NCI-H2196 treated with DMSO at 0.1 percent for 48 hours (cell line): ENCODE data around the gene SPSB3.

Source experiments
- DNase-seq: peaks from one replicate; lab custom pipeline; 2025; ENCODE audit not compliant: unreplicated experiment; lab: John Stamatoyannopoulos, UW

SPSB3 gene

DNA sequence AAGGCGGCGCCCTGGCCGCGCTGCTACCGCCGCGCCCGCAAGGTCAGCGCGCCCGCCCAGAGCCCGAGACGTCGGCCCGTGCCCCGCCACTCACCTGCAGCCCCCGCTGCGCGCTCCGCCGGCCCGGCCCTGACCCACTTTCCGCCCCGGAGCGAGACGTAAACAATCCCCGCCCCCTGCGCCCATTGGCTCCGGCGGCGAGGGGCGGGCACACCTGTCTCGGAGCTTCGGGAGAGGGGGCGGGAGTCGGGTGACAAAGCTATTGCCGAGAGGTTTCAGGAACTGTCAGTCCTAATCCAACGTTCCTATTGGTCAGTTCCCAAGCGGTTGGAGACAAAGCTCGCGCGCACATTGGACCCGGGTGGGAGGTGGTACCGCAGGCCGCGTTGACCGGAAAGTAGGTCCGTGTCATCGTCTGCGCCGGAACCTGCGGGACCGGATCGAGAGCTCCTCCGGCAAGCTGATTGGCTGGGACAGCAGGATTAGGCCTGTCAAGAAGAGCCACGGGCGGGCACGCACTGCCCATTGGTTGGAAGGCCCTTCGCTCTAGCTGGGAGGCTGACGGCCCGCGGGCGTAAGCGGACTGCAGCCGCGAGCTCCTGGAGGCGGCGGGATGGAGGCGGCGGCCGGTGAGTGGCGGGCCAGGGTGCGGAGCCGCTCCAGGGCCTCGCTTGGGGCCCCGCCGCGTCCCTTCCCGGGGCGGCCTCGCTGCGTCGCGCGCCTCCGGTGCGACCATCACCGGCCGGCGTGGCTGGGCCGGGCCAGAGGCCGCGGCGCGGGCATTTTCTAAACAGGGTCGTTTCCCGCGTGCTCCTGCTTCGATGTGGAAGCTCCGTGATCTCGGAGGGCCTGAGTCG is at the start of gene SPSB3, which contains the start of gene NUBP2:
SPSB3 (minus strand) TSS at position 164 of the 857 bp plus-strand sequence. CDS start 1,088 bp downstream, outside the sequence.
NUBP2 (plus strand) TSS at position 553 of the 857 bp plus-strand sequence; CDS start at position 614, 61 bp downstream.
- DNase-seq, result peak; percentile 99

DNA sequence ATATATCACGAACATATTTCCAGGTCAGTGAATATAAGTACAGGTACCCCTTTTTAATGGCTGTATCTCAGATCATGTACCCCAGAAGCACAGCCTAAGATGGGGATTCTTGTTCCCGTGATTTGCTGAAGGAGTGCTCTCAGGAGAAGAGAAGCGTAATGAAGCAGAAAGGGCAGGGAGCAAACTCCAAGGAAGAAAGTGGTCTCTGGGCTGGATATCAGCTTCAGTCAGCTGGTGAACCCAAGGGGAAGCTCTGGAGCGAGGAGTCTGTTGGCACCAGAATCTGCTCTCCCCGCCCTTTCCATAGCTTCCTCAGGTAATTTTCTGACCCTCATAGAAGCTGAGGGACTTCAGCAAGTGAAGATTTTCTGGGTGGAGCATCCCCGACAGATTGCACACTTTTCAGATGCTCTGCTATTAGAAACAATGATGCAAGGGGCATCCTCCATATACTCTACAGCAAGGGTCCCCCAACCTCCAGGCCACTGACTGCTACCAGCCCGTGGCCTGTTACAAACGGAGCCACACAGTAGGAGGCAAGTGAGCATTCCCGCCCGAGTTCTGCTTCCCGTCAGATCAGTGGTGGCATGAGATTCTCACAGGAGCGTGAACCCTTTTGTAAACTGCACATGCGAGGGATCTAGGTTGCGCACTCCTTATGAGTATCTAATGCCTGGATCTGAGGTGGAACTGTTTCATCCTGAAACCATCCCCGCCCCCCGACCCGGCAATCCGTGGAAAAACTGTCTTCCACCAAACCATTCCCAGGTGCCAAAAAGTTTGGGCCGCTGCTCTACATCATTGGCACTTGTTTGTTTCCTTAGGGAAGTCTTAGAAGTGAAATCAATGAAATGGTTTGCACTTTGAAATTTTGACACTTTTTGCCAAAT is 49.1 kb upstream of the SPSB3 start:
- DNase-seq, result no peak

DNA sequence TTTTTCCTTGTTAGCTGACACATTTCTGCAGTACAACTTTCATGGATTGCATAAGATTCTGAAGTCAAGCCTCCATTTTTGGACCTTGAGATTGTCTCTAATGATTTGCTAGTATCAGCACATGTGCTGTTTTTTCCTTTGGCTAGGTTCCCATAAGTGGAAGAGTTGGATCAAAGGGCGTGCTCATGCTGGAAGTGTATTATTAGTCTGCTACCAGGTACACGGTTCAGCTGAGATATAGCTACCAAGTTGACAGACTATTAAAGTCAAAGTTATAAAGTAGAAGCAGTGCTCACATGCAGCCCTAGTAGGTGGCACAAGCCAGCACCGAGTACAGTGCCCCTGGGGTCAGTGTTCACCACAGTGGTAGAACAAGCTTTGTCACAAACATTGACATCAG is 47.8 kb upstream of the SPSB3 start:
- DNase-seq, result no peak

DNA sequence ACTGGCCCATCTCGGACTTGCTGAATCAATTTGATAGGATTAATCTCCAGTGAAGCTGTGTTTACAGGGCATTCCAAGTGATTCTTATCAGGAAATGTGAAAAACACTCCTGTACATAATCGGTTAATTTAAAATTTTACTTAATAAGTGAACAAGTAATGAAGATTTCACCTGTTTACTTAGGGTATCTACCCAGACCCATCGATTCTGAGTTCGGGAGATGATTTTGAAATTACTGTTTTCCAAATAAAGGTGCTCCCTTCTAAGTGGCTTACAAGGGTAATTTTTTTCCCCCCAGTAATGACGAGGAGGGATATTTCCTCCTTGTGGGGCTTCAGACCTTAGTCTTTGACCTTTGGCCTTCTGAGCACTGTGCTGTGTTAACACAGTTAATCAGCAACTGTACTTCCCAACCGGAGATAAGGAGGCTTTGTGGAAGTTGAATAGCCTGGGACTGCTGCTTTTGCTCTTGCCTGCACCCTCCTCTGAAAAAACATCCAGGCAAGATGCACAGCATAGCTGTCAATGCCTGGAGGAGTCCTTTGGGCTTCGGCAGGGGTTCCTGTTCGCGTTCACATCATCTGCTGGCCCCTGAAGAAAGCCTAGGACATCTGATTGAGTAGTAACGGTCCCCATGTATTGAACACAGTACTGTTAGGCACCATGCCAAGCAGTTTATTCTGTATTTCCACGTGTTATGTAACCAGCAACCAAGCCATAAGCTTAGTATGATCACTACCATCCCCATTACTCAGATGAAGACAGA is 46.5 kb upstream of the SPSB3 start:
- no peak for DNase-seq

DNA sequence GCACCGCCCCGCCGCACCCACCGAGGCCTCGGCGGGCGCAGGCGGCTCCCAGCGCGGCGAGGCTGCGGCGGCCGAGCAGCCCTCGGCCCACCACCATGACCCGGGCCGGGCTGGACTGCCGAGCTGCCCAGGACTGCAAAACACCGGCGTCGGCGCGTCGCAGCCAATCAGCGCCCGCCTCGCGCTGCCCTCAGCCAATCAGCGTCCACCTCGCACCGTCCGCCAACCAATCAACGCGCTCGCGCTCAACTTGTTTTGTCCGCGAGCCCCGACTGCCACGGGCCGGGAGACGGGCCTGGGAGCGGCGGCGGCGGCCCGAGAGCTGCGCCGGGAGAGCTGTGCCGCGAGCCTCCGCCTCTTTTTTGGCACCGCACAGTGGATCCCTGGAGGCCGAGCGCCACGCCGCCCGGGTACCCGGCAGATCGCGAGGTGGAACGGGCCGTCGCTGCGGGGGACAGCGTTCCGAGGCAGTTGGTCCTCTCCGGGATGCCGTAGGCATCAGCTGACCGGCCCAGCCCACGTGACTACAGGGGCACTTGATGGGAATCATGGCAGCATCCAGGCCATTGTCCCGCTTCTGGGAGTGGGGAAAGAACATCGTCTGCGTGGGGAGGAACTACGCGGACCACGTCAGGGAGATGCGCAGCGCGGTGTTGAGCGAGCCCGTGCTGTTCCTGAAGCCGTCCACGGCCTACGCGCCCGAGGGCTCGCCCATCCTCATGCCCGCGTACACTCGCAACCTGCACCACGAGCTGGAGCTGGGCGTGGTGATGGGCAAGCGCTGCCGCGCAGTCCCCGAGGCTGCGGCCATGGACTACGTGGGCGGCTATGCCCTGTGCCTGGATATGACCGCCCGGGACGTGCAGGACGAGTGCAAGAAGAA is 44.6 kb upstream of the SPSB3 start, which contains the start of the genes FAHD1 and HAGH:
FAHD1 (plus strand) TSS at position 516 of the 883 bp plus-strand sequence; CDS start at position 549, 33 bp downstream.
HAGH (minus strand) TSS at position 135 of the 883 bp plus-strand sequence; CDS start at position 97, 38 bp downstream.
- peak; percentile 85 for DNase-seq

DNA sequence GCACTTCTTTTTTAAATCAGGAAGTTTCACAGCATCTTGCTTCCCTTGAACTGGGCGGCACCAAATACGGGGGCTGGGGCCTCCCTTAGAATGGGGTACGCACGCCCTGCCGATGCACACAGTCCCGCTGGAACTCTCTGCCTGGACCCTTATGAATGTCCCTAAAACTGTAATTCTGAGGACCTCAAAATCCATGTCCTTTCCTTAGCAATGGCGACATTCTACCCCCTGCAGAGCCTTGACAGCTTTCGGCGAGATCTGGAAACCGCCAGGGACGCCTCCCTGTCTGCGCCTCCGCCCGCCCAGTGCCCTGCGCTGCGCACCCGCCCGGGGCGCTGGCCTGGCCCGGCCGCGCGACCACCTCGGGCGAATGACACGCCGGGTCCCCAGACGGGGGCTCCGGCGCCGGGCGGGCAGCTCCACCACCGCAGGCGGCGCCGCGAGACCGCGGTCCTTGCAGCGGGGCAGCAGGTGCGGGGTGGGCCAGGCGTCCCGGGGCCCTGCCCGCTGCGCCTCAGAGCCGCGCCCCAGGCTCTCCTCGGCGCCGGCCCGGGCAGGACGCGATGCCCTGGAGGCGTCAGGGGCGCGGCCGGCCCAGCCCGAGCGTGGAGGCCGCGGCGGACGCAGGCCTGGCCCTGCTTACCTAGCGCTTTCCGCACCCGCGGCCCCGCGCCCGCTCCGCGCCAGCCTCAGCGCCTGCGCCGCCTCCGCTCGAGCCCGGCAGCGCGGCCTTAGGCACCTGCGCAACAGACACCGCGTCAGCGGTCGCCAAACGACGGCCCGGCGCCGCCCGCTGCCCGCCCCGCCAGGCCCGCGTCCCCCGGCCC is 43.7 kb upstream of the SPSB3 start:
- no peak for DNase-seq

DNA sequence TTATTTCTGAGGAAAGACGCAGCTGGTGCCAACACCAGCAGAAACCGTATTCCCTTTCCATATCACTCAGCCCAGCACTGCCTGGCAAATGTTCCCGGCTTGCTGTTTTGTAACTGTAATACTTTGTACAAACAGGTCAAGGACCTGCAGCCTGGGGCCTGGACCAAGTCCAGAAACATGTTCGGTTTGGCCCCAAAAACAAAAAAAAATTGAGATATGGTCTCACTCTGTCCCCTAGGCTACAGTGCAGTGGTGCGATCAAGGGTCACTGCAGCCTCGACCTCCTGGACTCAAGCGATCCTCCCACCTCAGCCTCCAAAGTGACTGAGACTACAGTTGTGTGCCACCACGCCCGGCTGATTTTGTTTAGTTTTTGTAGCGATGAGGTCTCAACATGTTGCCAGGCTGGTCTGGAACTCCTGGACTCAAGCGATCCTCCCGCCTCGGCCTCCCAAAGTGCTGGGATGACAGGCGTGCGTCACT is 43.1 kb upstream of the SPSB3 start:
- DNase-seq, result no peak

DNA sequence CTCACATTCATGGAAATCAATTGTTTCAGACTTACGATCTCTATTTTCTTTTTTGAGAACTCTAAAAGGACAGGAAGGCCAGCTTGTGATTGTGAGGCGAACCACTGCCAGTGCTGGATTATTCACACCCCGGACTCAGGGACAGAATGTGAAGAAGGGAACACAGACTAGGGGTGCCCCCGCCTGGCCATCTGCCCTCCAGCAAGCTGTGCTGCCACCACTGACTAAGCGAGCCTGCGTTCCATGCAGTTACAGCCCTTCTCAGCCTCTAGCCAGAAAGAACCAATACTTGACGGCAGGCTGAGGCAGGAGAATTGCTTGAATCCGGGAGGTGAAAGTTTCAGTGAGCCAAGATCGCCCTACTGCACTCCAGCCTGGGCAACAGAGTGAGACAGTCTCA is 41.5 kb upstream of the SPSB3 start:
- DNase-seq, result no peak

DNA sequence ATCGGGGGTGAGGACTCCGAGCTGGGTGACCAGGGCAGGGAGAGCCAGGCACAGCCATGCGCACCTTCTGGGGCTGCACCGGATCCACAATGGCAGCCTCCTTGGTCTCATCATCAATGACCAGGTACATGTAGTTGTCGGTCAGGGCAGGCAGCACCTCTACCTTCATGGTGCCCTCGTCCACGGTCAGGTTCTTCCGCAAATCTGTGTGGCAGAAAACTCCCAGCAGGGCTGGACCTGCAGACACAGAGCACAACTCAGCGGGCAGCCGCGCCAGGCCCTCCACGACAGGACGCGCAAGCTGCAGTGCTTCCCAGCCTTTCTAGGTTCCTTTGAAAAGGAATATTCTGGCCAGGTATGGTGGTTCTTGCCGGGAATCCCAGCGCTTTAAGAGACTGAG is 40.4 kb upstream of the SPSB3 start:
- DNase-seq, result no peak

DNA sequence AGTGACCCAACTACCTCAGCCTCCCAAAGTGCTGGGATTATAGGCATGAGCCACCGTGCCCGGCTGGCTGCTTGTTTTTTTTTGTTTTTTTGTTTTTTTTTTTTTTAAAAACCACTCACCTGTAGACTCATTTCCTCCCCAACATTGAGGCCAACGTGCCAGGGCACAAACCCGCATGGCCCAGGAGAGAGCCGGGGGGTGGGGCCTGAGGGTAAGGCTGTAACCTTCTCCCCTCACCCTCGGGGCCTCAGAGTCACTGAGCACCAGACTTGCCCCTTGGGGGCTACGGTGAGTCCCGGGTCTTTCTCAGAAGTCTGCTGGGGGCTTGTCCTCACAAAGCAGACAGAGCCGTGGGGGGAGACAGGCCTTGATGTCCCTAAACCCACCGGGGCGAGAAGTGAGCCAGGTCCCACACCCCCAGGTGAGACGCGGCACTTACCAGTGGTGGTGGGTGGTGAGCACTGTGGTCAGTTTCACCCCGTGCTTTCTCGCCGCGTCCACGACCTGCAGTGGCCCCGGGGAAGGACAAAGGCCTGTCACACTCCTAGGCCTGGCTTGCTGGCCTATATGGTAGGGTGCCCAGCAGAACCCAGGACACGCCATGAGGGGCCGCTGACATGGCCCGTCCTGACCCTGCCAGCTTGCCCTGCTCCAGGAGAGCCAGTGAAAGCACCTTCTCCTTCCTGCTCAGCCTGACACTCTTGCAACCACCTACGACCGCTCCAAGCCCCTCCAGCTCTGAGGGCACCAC is 39.7 kb upstream of the SPSB3 start:
- DNase-seq, result no peak

DNA sequence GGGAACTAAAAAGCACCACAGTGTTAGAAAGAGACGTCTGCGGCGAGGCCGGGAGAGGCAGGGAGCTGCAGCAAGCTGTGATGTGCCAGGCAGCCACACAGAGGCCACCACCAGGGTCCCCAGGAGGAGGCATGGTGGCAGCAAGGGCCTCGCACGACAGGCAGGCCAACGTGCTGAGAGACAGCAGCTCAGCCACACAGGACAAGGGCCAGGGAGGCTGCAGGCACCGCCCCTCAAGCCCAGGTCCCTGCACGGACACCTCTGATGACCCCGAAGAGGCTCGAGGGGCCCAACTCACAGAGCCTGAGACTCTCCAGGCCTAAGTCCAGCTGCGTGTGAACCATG is 38.5 kb upstream of the SPSB3 start:
- no peak for DNase-seq

DNA sequence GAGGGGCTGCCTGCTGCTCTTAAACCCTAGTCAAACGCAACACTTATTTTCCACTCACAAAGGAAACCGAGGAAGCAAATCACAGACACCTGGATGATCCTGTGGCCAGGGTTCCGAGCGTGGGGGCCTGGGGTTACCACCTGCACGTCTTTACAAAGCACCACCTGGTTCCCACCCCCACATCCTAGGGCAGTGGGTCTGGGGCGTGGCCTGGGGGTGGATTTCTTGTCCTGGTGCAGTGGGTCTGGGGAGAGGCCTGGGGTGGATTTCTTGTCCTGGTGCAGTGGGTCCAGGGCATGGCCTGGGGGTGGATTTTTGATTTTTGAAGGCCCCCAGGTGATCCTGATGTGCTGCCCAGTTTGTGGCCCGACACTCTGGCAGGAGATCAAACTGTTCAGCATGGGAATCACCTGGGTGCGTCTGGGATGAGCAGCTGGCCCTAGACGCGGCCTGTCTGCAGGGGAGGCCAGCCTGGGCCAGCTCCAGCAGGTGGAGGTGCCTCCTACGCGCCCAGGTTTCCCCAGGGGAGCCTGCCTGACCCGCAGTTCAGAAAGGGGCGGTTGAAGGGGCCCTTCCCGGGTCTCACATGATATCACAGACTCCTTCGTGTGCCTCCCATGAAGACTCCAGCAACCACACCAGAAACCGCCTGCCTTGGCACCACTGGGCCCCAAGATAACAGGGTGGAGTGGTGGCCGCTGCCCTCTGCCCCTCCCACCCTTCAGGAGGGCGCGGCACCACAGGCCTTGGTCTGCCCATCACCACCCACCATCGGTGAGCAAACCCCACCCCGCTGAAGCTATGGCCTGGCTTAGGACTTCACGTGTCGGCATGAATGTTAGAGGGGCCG is 38.0 kb upstream of the SPSB3 start:
- no peak for DNase-seq

DNA sequence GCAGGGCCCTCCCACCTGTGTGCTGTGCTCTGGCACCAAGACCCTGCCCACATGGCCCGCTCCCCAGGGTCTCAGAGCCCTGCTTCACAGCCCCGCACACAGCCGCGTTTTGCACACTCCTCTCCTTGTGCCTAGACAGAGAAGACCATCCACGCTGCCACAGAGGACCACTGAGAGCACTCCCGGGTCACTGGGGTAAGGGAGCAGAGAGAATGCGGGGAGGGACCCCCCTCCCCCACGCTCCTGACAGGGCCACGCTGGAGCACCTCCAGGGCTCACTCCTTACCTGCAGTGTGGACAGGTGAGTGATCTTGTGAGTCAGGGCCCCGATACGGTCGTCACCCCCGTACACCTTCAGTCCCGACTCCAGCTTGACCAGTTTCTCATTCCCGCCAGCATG is 37.2 kb upstream of the SPSB3 start:
- DNase-seq, result no peak

DNA sequence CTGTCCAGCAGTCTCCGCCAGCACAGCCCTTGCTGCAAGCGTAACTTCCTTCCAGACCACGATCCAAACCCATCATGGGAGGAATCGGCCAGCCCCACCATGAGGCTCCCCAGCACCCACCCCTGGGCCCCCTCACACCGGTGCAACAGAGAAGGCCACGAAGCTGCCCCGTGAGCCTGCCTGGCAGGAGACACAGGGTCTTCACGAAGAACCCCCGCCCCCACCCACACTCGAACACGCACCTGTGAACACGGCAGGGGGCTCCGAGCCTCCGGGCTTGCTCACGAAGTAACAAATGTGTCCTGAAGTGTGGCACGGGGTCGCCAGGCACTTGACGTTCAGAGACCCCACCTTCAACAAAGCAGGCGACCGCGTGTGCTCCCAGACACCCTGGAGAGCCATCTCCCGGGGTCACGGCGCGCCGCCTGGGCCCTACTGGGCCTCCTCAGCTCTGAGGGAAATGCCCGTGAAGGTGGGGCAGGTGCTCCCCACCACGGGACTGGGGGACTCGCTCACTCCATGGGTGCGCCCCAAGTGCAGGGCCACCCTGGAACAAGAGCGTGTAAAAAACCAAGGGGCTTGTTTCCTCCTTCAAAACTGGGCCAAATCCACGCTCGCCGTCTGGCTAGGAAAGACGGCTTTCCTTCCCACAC is 36.6 kb upstream of the SPSB3 start:
- DNase-seq, result no peak

DNA sequence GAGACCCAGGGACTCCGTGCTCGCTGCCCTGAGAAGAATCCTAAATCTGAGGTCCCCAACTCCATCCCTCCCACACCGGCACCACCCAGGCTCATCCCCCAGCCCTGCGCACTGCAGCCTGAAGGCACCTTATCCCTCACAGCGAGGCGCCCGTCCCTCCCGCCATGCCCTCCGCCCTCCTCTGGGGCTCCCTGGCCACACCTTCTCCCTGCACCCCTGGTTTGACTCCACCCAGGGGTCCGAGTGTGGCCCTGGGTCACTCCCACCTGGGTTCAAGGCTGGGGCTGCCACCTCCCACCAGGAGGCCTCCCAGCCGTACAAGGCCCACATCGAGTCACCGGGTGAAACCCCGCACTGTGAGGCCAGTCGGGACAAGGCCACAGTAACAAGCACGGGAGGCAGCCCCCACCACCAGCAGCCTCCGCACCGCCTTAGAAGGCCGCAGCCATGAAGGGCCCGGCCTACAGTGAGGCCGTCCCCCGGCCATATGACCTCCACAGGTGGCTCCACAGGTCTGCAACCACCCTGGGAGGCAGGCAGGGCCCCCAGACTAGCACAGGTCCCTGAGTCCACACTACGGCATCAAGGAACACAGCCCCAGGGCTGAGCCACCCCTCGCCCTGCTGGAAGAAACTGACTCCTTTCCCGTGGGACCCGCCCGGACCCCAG is 36.0 kb upstream of the SPSB3 start:
- DNase-seq, result no peak

DNA sequence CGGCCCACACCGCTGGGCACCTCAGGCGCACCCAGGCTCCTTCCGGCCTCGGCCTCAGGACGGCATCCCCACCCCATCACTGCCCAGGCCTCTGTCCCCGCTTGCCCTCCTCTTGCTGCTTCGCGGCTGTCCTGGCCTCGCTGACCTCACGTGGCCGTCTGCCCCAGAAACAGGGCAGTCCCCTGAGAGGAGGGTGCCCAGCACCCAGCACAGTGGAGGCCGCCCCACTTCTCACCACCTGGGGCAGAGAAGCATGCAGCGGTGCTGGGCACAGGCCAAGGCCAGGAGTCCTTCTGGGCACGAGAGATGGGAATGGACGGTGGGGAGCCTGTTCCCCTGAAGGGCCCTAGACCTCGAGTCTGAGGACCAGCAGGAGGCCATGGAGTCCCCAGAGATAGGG is 35.3 kb upstream of the SPSB3 start:
- DNase-seq, result no peak
